NT2/D1 (cell line): ENCODE data around the gene HAUS1.

ENCODE experiments used
- DNase-seq: peaks from one replicate; pipeline ENCODE4 v3.0.0-alpha.2; 2011; ENCODE audit warnings: low read depth, low spot score
- H3K27me3 ChIP-seq: 2 replicates; pipeline ENCODE4 v1.6.0; 2011; ENCODE audit warnings: mild to moderate bottlenecking; ENCODE audit not compliant: insufficient read length, insufficient read depth
- H3K36me3 ChIP-seq: 2 replicates; pipeline ENCODE4 v1.6.1; 2011; ENCODE audit warnings: mild to moderate bottlenecking, low read length, mixed read lengths; ENCODE audit not compliant: insufficient read depth, insufficient read length
- H3K4me1 ChIP-seq: 2 replicates; pipeline ENCODE4 v1.5.1; 2011; ENCODE audit not compliant: insufficient read depth, insufficient read length
- H3K4me3 ChIP-seq: 2 replicates; pipeline ENCODE4 v1.5.1; 2011; ENCODE audit warnings: low read depth; ENCODE audit not compliant: insufficient read length
- H3K9ac ChIP-seq: 2 replicates; pipeline ENCODE4 v1.6.0; 2011; ENCODE audit warnings: low read depth; ENCODE audit not compliant: insufficient read length
- H3K9me3 ChIP-seq: 2 replicates; pipeline ENCODE4 v1.5.1; 2011; ENCODE audit warnings: mild to moderate bottlenecking, low read length; ENCODE audit not compliant: insufficient read depth
- SUZ12 ChIP-seq: IDR thresholded peaks from 2 replicates; pipeline ENCODE4 v1.6.1; 2011; ENCODE audit not compliant: insufficient read length, insufficient read depth; ENCODE audit errors: extremely low read depth
- YY1 ChIP-seq: IDR thresholded peaks from 2 replicates; pipeline ENCODE4 v1.6.1; 2011; ENCODE audit not compliant: insufficient read length, insufficient read depth
- ZNF274 ChIP-seq: IDR thresholded peaks from 2 replicates; pipeline ENCODE4 v1.6.1; 2011; ENCODE audit warnings: mild to moderate bottlenecking, low read depth, low read length

Gene HAUS1

DNA sequence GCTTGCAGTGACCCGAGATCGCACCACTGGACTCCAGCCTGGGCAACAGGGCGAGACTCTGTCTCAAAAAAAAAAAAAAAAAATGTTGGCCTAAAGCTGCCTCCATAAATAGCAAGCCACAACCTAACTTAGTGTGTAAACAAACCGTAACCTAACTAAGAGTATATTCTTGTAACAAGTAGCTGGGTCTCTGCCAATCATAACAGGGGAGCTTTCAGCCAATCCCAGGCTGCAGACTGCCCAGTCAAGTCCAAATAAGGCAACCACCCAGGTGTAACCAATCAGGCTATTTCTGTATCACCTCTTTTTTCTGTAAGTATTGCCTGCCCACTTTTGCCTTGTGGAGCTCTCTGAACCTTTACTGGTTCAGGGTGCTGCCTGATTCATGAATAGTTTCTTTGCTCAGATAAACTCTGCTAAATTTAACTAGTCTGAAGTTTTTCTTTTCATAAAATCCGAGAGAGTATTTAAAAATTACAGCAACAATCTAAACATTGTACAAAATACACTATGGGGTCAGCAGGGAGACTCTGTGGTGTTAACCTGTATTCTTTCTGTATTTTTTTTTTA lies 36.7 kb upstream of the HAUS1 start:
- H3K9ac ChIP-seq = no peak overlapping the region
- no peak for TF ChIP-seq ZNF274

DNA sequence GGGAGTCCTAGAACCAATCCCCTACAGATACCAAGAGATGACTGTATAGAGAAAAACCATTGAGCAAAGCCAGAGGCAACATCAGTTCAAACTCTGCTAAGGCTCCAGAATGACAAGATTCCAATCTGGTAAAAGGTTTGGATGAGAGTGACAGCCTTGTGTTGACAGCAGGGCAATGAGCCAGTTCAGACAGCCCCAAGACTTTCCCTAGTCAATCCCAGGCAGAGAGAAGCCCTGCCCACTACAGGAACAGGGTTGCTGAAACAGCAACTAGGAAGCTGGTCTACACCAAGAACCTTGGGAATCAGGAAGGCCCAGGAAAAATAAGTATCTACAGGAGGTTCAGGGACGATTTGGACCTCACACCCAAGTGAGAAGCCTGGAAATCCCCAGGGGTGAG lies 35.4 kb upstream of the HAUS1 start:
- Histone ChIP-seq H3K9ac (no peak overlapping the region), H3K36me3 (no peaks in the 10 kb centered on the region), H3K4me1 (no peaks in the 10 kb centered on the region), H3K27me3 (peaks cover 27% of the 10 kb centered on the region), H3K4me3 (no peak overlapping the region), H3K9me3 (no peaks in the 10 kb centered on the region)
- DNase-seq = no peak
- TF ChIP-seq YY1 = no peak
- no peak for TF ChIP-seq SUZ12
- TF ChIP-seq ZNF274 = no peak

More for the DNA sequence above, 36.7 kb upstream of the HAUS1 start:
- H3K4me3 ChIP-seq = no peak overlapping the region
- H3K36me3 ChIP-seq = no peaks in the 10 kb centered on the region
- peaks cover 21% of the 10 kb centered on the region for H3K27me3 ChIP-seq
- no peak for DNase-seq
- H3K9me3 ChIP-seq = no peaks in the 10 kb centered on the region
- H3K4me1 ChIP-seq = peaks cover 2% of the 10 kb centered on the region

DNA sequence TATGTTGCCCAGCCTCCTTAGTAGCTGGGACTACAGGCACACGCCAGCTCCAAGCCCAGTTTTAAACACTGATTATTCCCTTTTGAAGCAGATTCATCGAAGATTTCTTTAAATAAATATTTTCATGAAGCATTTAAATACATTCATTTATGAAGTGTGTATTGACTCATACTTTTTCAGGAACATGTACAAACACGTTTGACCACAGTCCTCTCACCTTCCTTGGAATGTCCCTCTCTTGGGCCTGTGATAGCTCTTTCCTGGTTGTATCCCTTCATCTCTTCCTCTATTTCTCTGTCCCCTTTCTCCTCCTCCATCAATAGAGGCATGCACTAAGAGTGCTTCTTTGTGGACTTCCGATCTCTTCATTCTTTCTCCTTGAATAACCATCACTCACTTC lies 34.7 kb upstream of the HAUS1 start:
- Histone ChIP-seq H3K9ac (no peak overlapping the region), H3K4me1 (no peaks in the 10 kb centered on the region), H3K36me3 (no peaks in the 10 kb centered on the region), H3K9me3 (no peaks in the 10 kb centered on the region), H3K4me3 (no peak overlapping the region), H3K27me3 (peaks cover 27% of the 10 kb centered on the region)
- DNase-seq = no peak
- TF ChIP-seq ZNF274 (no peak), YY1 (no peak), SUZ12 (no peak)

DNA sequence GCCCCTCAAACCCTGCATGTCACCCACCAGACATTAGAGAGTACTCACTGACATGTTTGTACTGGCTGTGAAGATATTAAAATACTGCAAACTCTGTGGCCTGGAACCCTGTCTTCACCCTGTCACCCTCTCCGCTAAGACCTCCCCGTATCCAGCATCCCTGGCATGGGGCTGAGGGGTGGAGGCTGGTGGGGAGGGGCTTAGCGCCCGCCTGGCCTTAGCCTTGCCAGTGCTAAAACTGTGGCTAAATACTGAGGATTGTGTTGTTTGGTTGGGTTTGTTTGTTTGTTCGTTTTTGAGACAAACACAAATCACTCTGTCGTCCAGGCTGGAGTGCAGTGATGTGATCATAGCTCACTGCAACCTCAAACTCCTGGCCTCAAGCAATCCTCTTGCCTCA lies 34.0 kb upstream of the HAUS1 start:
- Histone ChIP-seq H3K4me1 (no peaks in the 10 kb centered on the region), H3K9ac (no peak overlapping the region), H3K27me3 (peaks cover 27% of the 10 kb centered on the region), H3K4me3 (no peak overlapping the region), H3K9me3 (no peaks in the 10 kb centered on the region), H3K36me3 (no peaks in the 10 kb centered on the region)
- TF ChIP-seq YY1 (no peak), ZNF274 (no peak), SUZ12 (no peak)
- no peak for DNase-seq

DNA sequence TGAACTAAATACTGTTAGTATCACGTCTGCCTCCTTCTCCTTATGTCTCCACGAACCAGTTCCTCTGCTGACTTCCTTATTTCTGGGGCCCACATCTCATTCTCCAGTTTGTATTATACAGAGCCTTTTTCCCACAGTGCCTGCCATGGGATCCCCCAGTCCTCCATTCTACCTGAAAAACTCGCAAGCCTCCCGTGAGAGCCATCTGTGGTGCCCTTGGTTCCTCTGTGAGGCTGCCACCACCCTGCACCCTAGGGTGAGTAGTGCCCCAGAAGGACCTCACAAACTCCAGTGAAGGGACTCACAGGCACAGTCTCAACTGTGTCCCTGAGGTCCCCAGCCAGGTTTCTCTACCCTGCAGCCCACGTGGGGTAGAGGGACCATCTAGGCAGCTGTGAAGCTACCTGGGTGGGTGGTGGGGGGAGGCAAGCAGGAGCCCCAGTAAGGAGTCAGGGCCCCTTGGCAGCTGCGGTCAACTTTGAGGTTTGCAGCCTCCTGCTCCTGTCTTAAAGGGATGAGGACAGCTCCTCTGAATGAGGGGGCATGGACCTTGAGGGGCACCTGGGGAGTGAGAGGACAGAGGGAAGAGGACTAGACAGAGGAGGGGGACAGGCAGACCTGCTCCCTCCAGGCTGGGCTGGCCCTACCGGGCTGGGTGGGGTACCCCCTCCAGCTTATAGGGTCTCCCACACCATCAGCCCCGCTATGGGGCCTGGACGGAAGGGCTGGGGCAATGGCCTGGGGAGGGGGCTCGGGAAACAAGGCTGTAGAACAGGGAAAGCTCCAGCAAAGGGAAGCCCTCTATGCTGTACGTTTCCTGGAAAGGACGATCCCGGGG lies 33.2 kb upstream of the HAUS1 start:
- DNase-seq = no peak
- no peaks in the 10 kb centered on the region for H3K36me3 ChIP-seq
- peak overlapping the region; percentile 69 for H3K4me3 ChIP-seq
- H3K9me3 ChIP-seq = no peaks in the 10 kb centered on the region
- H3K4me1 ChIP-seq = no peaks in the 10 kb centered on the region
- peaks cover 27% of the 10 kb centered on the region for H3K27me3 ChIP-seq
- peak overlapping the region; percentile 80 for H3K9ac ChIP-seq
- TF ChIP-seq ZNF274 = no peak
- TF ChIP-seq SUZ12 = no peak
- no peak for TF ChIP-seq YY1

DNA sequence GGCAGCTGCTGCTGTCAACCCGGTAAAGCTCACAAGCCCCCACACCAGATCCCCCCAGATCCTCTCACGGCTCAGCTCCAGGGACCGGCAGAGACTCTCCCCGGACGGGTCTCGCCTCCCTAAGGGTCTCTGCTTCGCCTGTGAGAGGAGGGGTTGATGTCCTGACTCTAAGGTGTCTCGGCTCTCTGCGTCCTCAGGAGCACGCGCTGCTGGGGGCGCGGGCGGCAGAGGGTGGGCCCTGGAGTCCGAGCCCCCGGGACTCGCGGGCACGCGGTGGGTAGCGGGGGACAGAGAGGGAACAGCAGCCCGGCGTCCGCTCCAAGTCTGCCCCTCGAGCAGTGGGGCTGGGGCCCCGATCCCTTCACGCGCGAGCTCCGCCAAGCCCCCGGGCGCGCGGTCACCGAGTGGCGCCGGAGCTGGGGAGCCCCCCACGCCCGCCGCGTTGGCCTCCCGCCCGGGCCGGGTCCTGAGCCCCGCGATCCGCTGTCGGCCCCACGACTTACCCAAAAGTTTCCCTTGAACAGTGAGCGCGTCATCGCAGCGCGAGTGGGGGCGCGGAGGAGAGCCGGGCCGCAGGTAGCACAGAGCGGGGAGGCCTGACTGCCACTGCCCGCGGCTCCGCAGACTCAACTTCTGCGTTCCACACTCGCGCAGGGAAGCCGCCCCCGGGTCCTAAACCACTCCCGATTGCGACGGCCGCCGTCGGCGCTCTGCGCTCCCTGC lies 32.4 kb upstream of the HAUS1 start, which contains the start of gene PSTPIP2:
Gene PSTPIP2 (minus strand): TSS at position 608 of the 723 bp plus-strand sequence. CDS start 72 bp downstream, at position 536.
- H3K9ac ChIP-seq = peak within 1 kb of the TSS; percentile 80
- peaks cover 27% of the 10 kb centered on the region for H3K27me3 ChIP-seq
- no peaks in the 10 kb centered on the region for H3K9me3 ChIP-seq
- TF ChIP-seq YY1 (no peak), SUZ12 (no peak), ZNF274 (no peak)
- no peaks in the 10 kb centered on the region for H3K4me1 ChIP-seq
- DNase-seq = no peak
- H3K4me3 ChIP-seq = peak within 1 kb of the TSS; percentile 69
- H3K36me3 ChIP-seq = no peaks in the 10 kb centered on the region

DNA sequence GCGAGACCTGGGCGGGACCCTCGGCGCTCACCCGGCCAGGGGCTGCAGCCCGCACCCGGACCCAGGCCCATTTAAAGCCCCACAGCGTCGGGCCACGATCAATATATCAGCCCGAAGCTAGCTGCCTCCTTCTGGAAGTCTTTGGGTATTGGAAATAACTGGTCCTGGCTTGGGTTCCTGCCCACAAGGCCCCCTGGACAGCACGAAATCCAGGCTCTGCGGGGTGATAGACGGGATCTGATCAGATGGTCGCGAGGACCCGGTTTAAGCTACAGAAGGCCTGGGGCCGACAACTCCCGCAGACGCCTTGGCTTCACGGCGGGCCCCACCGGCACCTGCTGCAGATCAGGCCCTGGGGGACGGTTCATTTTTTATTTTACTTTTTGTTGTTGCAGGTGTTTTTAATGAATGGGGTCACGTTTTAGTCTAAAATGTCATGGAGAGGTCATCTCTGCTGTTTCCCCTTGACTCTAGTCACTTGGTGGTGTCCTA lies 31.8 kb upstream of the HAUS1 start:
- no peak for DNase-seq
- peaks cover under 1% of the 10 kb centered on the region for H3K36me3 ChIP-seq
- no peaks in the 10 kb centered on the region for H3K4me1 ChIP-seq
- peak overlapping the region; percentile 80 for H3K9ac ChIP-seq
- H3K9me3 ChIP-seq = no peaks in the 10 kb centered on the region
- peak overlapping the region; percentile 69 for H3K4me3 ChIP-seq
- H3K27me3 ChIP-seq = peaks cover 27% of the 10 kb centered on the region
- TF ChIP-seq ZNF274 (no peak), YY1 (no peak), SUZ12 (no peak)
